CD4-positive, alpha-beta T cell (primary cell): ENCODE data around the gene ULK2. TPM values are rescaled to one million over a fixed set of nuclear protein-coding genes. Genes with fewer than 3 reads are reported as not detected.

Source experiments
- ATAC-seq: fragments of 200-7000 bp; cut with Tn5 transposase; one replicate; pipeline ENCODE4 v1.10.0; 2022; ENCODE audit warnings: mild to moderate bottlenecking; ENCODE audit not compliant: poor library complexity
- CTCF ChIA-PET: fragments of 350-600 bp; sonication (Branson Sonifier 250); formaldehyde crosslinking; loops from one replicate; lab custom pipeline; 2021; ENCODE audit warnings: antibody characterized with exemption, inconsistent platforms; lab: Charles Lee
- POLR2A ChIA-PET: fragments of 350-600 bp; sonication (Branson Sonifier 250); formaldehyde crosslinking; loops from one replicate; lab custom pipeline; 2021; ENCODE audit warnings: antibody characterized with exemption, inconsistent platforms; lab: Charles Lee
- DNase-seq, 14 experiments: peaks; one replicate each; pipeline ENCODE4 v3.0.0-alpha.2; 2013 to 2020; ENCODE audit warnings: mixed read lengths in 2 of 14
- H3K27ac ChIP-seq, 2 donors: one replicate each; pipeline versions ENCODE4 v1.5.1 to v1.7.0; 2013; ENCODE audit warnings: low read length in 2 of 2, low read depth in 1 of 2, mild to moderate bottlenecking in 1 of 2
- H3K27me3 ChIP-seq, 2 experiments: 1 replicate in 1 of 2; 2 replicates in 1 of 2; pipeline versions ENCODE4 v1.6.1 to v1.7.0; 2013; ENCODE audit warnings: low read length in 2 of 2, control low read depth in 1 of 2, mild to moderate bottlenecking in 1 of 2, moderate library complexity in 1 of 2; ENCODE audit not compliant: insufficient read depth in 2 of 2, control insufficient read depth in 1 of 2
- H3K36me3 ChIP-seq: one replicate; pipeline ENCODE4 v1.6.1; 2013; ENCODE audit warnings: low read length, control low read depth; ENCODE audit not compliant: insufficient read depth
- H3K4me1 ChIP-seq: one replicate; pipeline ENCODE4 v1.6.1; 2013; ENCODE audit warnings: low read length, control low read depth; ENCODE audit not compliant: insufficient read depth
- H3K4me3 ChIP-seq: one replicate; pipeline ENCODE4 v1.5.1; 2013; ENCODE audit warnings: mild to moderate bottlenecking, low read length, moderate library complexity
- H3K9me3 ChIP-seq, 2 experiments: 1 replicate in 1 of 2; 2 replicates in 1 of 2; pipeline versions ENCODE4 v1.6.1 to v1.7.0; 2013; ENCODE audit warnings: low read length in 2 of 2, mild to moderate bottlenecking in 2 of 2, control low read depth in 1 of 2, moderate library complexity in 1 of 2; ENCODE audit not compliant: control insufficient read depth in 1 of 2, insufficient read depth in 1 of 2
- H3K27ac Mint-ChIP-seq: one replicate; pipeline ENCODE4 v1.8.0; 2020; ENCODE audit warnings: mixed read lengths
- H3K27me3 Mint-ChIP-seq: one replicate; pipeline ENCODE4 v1.8.0; 2021; ENCODE audit warnings: mixed read lengths
- H3K36me3 Mint-ChIP-seq: one replicate; pipeline ENCODE4 v1.8.0; 2021; ENCODE audit warnings: low read depth, mixed read lengths
- H3K4me1 Mint-ChIP-seq: one replicate; pipeline ENCODE4 v1.8.0; 2021; ENCODE audit warnings: low read depth, mixed read lengths
- H3K4me3 Mint-ChIP-seq: one replicate; pipeline ENCODE4 v1.8.0; 2020; ENCODE audit warnings: mild to moderate bottlenecking, mixed read lengths
- H3K9me3 Mint-ChIP-seq: one replicate; pipeline ENCODE4 v1.8.0; 2020; ENCODE audit warnings: mixed read lengths
- intact Hi-C, 2 experiments: fragments of 100-400 bp; cut with DNase I in 1 of 2; cut with micrococcal nuclease in 1 of 2; formaldehyde crosslinking; loops; one replicate each; pipeline versions ENCODE4 v1.15.1 to v1.9.0; 2023 to 2025; cut with DNase I, micrococcal nuclease
- total RNA-seq, 174 experiments: library from RNA in 2 of 174; stranded (reverse) in 2 of 174; gene quantifications; one replicate each; pipeline ENCODE4 v1.2.3 and lab custom pipeline; 2021 to 2026
- TF ChIP-seq, protein P1 (sequence below): fragments of 200-600 bp; IDR thresholded peaks from one replicate; pipeline ENCODE4 v1.8.0; 2022; ENCODE audit warnings: antibody characterized with exemption, mild to moderate bottlenecking

Gene ULK2
- total RNA-seq, 2 experiments from 2014 or later = 17.1 to 18.3 TPM

DNA sequence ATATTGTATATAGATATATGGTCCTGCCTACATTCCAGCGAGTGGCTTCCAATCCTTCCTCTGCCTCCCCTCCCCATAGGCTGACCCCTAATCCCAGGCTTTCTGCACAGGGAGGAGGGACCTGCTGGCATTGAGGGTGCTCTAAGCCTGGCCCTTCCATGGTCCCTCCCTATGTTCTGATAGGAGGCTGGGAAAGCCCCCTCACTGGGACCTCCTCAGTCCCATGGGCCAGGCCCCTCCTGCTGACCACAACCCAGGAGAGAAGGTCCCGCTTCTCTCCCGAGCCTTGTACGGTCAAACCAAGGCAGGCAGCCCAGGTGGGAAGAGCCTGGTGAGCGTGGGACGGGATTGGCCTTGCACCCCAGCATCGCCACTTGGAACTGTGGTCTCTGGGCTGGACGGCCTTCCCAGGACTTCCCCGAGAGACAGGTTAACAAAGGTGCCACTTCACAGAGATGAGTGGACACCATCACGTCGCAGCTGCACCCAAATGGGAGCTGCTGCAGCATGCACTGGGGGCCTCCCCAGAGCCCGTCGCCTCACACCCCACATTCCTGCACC lies 120.5 kb downstream of the ULK2 start:
- Mint-ChIP-seq H3K27ac (no peak overlapping the region), H3K9me3 (no peaks in the 10 kb centered on the region), H3K36me3 (no peaks in the 10 kb centered on the region), H3K4me3 (no peak overlapping the region), H3K27me3 (no peaks in the 10 kb centered on the region), H3K4me1 (peaks cover 14% of the 10 kb centered on the region)
- H3K27ac ChIP-seq = no peak overlapping the region
- ChIA-PET CTCF (interaction anchor here (0.6 kb wide), 1 partner anchor 42 kb away, joined by 4 read pairs; no protein-coding TSS in a partner anchor), POLR2A (no interaction called here)
- TF ChIP-seq, protein P1, sequence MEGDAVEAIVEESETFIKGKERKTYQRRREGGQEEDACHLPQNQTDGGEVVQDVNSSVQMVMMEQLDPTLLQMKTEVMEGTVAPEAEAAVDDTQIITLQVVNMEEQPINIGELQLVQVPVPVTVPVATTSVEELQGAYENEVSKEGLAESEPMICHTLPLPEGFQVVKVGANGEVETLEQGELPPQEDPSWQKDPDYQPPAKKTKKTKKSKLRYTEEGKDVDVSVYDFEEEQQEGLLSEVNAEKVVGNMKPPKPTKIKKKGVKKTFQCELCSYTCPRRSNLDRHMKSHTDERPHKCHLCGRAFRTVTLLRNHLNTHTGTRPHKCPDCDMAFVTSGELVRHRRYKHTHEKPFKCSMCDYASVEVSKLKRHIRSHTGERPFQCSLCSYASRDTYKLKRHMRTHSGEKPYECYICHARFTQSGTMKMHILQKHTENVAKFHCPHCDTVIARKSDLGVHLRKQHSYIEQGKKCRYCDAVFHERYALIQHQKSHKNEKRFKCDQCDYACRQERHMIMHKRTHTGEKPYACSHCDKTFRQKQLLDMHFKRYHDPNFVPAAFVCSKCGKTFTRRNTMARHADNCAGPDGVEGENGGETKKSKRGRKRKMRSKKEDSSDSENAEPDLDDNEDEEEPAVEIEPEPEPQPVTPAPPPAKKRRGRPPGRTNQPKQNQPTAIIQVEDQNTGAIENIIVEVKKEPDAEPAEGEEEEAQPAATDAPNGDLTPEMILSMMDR = no peak
- ATAC-seq (no peak), DNase-seq (no peak)
- H3K4me1 ChIP-seq = peaks cover 11% of the 10 kb centered on the region
- H3K27me3 ChIP-seq = no peaks in the 10 kb centered on the region
- H3K9me3 ChIP-seq = no peaks in the 10 kb centered on the region
- no peaks in the 10 kb centered on the region for H3K36me3 ChIP-seq
- intact Hi-C loops = loop anchor here in 1 of 2 experiments (5.0 kb wide), 1 partner anchor 95 kb away; no protein-coding TSS in a partner anchor
- no peak overlapping the region for H3K4me3 ChIP-seq

DNA sequence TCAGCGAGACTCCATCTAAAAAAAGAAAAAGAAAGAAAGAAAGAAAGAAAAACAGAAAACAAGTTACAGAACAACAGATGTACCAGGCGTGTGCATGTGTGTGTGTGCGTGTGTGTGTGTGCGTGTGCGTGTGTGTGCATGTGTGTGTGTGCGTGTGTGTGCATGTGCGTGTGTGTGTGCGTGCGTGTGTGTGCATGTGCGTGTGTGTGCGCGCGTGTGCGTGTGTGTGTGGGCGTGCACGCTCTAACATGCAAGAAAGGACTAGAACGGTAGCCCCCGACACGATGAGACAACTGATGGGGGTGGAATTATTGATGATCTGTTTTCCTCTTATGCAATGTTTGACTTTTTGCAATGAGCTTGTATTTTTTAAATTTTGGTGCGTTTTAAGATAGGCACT lies 121.2 kb downstream of the ULK2 start:
- CTCF ChIA-PET = no interaction called here
- Histone ChIP-seq H3K4me3 (no peak overlapping the region), H3K9me3 (no peaks in the 10 kb centered on the region), H3K27ac (no peak overlapping the region), H3K36me3 (no peaks in the 10 kb centered on the region), H3K27me3 (no peaks in the 10 kb centered on the region), H3K4me1 (peaks cover 11% of the 10 kb centered on the region)
- no peaks in the 10 kb centered on the region for H3K27me3 Mint-ChIP-seq
- intact Hi-C loops = loop anchor here in 1 of 2 experiments (5.0 kb wide), 1 partner anchor 94 kb away; no protein-coding TSS in a partner anchor
- no peak overlapping the region for H3K4me3 Mint-ChIP-seq
- POLR2A ChIA-PET = no interaction called here
- H3K27ac Mint-ChIP-seq = no peak overlapping the region
- TF ChIP-seq, protein P1 = no peak
- peaks cover 14% of the 10 kb centered on the region for H3K4me1 Mint-ChIP-seq
- ATAC-seq (no peak), DNase-seq (no peak)
- H3K36me3 Mint-ChIP-seq = no peaks in the 10 kb centered on the region
- H3K9me3 Mint-ChIP-seq = no peaks in the 10 kb centered on the region

DNA sequence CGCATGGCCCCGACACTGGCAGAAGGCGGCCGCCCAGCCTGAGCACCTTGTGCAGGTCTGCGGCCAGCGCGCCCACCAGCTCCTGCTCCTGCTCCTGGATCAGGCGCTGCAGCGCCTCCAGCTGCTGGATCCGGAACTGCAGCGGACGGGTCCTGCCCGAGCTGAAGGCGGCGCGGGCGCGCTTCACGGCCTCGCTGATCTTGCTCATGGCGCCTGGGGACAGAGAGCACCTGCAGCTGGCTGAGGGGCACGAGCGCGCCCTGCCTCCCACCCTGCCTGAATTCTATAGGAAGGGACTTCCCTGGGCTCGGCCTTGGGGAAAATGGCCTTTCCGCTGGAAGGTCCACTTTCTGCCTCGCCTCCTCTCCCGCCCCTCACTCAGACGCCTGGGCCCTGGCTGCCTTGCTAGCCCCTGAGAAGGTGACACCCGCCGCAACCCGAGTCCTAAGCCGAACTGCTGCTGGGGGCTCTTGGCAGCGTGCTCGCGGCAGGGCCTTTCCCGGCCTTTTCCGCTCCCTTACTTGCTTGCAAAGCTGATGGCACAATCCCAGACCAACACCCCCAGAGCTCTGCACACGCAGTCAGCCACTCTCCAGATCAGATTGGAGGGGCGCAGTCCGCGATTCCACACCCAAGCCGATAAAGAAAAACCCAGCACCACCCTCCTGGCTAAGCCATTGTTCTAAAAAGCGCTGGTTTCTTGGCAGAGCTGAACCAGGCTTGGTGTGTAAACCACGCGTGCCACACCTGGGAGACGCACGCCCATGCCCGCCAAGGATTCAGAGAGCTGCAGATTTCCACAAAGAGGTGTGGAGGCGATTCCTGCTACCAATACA lies 122.6 kb downstream of the ULK2 start:
- DNase-seq = peak; percentile 75 to 91 (median 86)
- Mint-ChIP-seq H3K4me1 (peaks cover 14% of the 10 kb centered on the region), H3K4me3 (peak overlapping the region; percentile 66), H3K9me3 (no peaks in the 10 kb centered on the region), H3K27ac (no peak overlapping the region), H3K27me3 (no peaks in the 10 kb centered on the region), H3K36me3 (no peaks in the 10 kb centered on the region)
- Histone ChIP-seq H3K9me3 (no peaks in the 10 kb centered on the region), H3K27ac (no peak overlapping the region), H3K36me3 (no peaks in the 10 kb centered on the region), H3K4me3 (peak overlapping the region; percentile 35), H3K4me1 (peaks cover 11% of the 10 kb centered on the region), H3K27me3 (no peaks in the 10 kb centered on the region)
- TF ChIP-seq, protein P1 = peak; percentile 84
- POLR2A ChIA-PET = interaction anchor here (1.0 to 2.1 kb wide), 3 partner anchors 21 to 211 kb away, joined by 5 to 16 read pairs (median 5); partner anchors contain the start of gene ALDH3A2
- peak; percentile 99 for ATAC-seq
- intact Hi-C loops = loop anchor here in 1 of 2 experiments (5.0 kb wide), 1 partner anchor 93 kb away; no protein-coding TSS in a partner anchor
- CTCF ChIA-PET = interaction anchor here (0.5 to 1.5 kb wide), 15 partner anchors 9 to 378 kb away, joined by 3 to 8 read pairs (median 4); partner anchors contain the start of gene ALDH3A2
